WTC11 (cell line): ENCODE results near the gene ST6GAL1. TPM values are rescaled to one million over a fixed set of nuclear protein-coding genes. Genes with fewer than 3 reads are reported as not detected.
"Not testable (repeated sequence)": the region's sequence is repeated elsewhere in the genome, so short reads cannot be mapped to it uniquely, and the experiment has no call there.

Experiments
- ATAC-seq: fragments of 200-7000 bp; cut with Tn5 transposase; 2 replicates; pipeline ENCODE4 v1.10.0; 2021; ENCODE audit warnings: mild to moderate bottlenecking, moderate library complexity
- CTCF ChIA-PET: fragments of 300-600 bp; sonication (Branson Sonifier 250); formaldehyde crosslinking; loops from one replicate; lab custom pipeline; 2021; ENCODE audit warnings: antibody characterized with exemption; lab: Charles Lee
- POLR2A ChIA-PET: fragments of 350-600 bp; sonication (Branson Sonifier 250); formaldehyde crosslinking; loops from one replicate; lab custom pipeline; 2021; ENCODE audit warnings: antibody characterized with exemption; lab: Charles Lee
- DNase-seq: peaks from one replicate; pipeline ENCODE4 v3.0.0; 2021; ENCODE audit warnings: low spot score
- H3K27ac Mint-ChIP-seq: 2 replicates; pipeline ENCODE4 v1.8.0; 2021; ENCODE audit warnings: mixed read lengths
- H3K27me3 Mint-ChIP-seq: 2 replicates; pipeline ENCODE4 v1.8.0; 2021; ENCODE audit warnings: low read depth, mild to moderate bottlenecking, moderate library complexity, mixed read lengths
- H3K36me3 Mint-ChIP-seq: 2 replicates; pipeline ENCODE4 v1.8.0; 2021; ENCODE audit warnings: mixed read lengths
- H3K4me1 Mint-ChIP-seq: 2 replicates; pipeline ENCODE4 v1.8.0; 2022; ENCODE audit warnings: mixed read lengths
- H3K4me3 Mint-ChIP-seq: 2 replicates; pipeline ENCODE4 v1.8.0; 2021; ENCODE audit warnings: mild to moderate bottlenecking, moderate library complexity, mixed read lengths
- H3K9me3 Mint-ChIP-seq: 2 replicates; pipeline ENCODE4 v1.8.0; 2021; ENCODE audit warnings: mixed read lengths
- CBFB ChIP-seq: sonication (generic); formaldehyde crosslinking; IDR thresholded peaks from 2 replicates; pipeline ENCODE4 v1.8.1; 2022; ENCODE audit warnings: mild to moderate bottlenecking, low read depth, missing genetic modification reagents
- ELF4 ChIP-seq: sonication (generic); formaldehyde crosslinking; IDR thresholded peaks from 2 replicates; pipeline ENCODE4 v1.8.1; 2022; ENCODE audit warnings: low read depth, mild to moderate bottlenecking, moderate library complexity, missing genetic modification reagents
- ESRRA ChIP-seq: sonication (generic); formaldehyde crosslinking; IDR thresholded peaks from 2 replicates; pipeline ENCODE4 v1.8.1; 2022; ENCODE audit warnings: mild to moderate bottlenecking, missing genetic modification reagents, borderline replicate concordance
- GABPB1 ChIP-seq: sonication (generic); formaldehyde crosslinking; IDR thresholded peaks from 2 replicates; pipeline ENCODE4 v1.8.1; 2023; ENCODE audit warnings: mild to moderate bottlenecking, missing genetic modification reagents
- JUN ChIP-seq: sonication (generic); formaldehyde crosslinking; IDR thresholded peaks from 2 replicates; pipeline ENCODE4 v1.8.0; 2023; ENCODE audit warnings: mild to moderate bottlenecking, missing genetic modification reagents
- NFATC4 ChIP-seq: fragments of 250-450 bp; sonication (Bioruptor Pico); IDR thresholded peaks from 2 replicates; pipeline ENCODE4 v1.9.0; 2021; ENCODE audit warnings: mild to moderate bottlenecking
- NR3C1 ChIP-seq: sonication (generic); formaldehyde crosslinking; conservative IDR thresholded peaks from 2 replicates; pipeline ENCODE4 v1.8.1; 2023; ENCODE audit warnings: low read depth, mild to moderate bottlenecking, missing genetic modification reagents
- OVOL2 ChIP-seq: fragments of 250-450 bp; sonication (Bioruptor Pico); IDR thresholded peaks from 2 replicates; pipeline ENCODE4 v1.9.0; 2021; ENCODE audit warnings: mild to moderate bottlenecking, borderline replicate concordance
- PRRX2 ChIP-seq: fragments of 250-450 bp; sonication (Bioruptor Pico); IDR thresholded peaks from 2 replicates; pipeline ENCODE4 v1.8.0; 2021; ENCODE audit warnings: mild to moderate bottlenecking
- ZNF138 ChIP-seq: sonication (generic); formaldehyde crosslinking; conservative IDR thresholded peaks from 2 replicates; pipeline ENCODE4 v1.8.1; 2022; ENCODE audit warnings: mild to moderate bottlenecking, moderate library complexity, missing genetic modification reagents
- ZNF219 ChIP-seq: sonication (generic); formaldehyde crosslinking; IDR thresholded peaks from 2 replicates; pipeline ENCODE4 v1.8.0; 2023; ENCODE audit warnings: missing genetic modification reagents, mild to moderate bottlenecking, borderline replicate concordance
- ZNF317 ChIP-seq: sonication (generic); formaldehyde crosslinking; IDR thresholded peaks from 2 replicates; pipeline ENCODE4 v1.8.1; 2023; ENCODE audit warnings: low read depth, mild to moderate bottlenecking, moderate library complexity, missing genetic modification reagents, borderline replicate concordance
- ZNF416 ChIP-seq: fragments of 250-450 bp; sonication (Bioruptor Pico); IDR thresholded peaks from 2 replicates; pipeline ENCODE4 v1.9.0; 2021; ENCODE audit warnings: mild to moderate bottlenecking, inconsistent platforms
- total RNA-seq: library from RNA; stranded (reverse); gene quantifications from 3 replicates; pipeline ENCODE4 v1.2.3, GENCODE V29; 2021
- TF ChIP-seq, protein P1 (sequence below): fragments of 250-450 bp; sonication (Bioruptor Pico); conservative IDR thresholded peaks from 2 replicates; pipeline ENCODE4 v1.9.0; 2021; ENCODE audit warnings: mild to moderate bottlenecking
- TF ChIP-seq, protein P2 (sequence below): sonication (generic); formaldehyde crosslinking; IDR thresholded peaks from 2 replicates; pipeline ENCODE4 v1.8.0; 2022; ENCODE audit warnings: missing genetic modification reagents
- TF ChIP-seq, protein P3 (sequence below): sonication (generic); formaldehyde crosslinking; IDR thresholded peaks from 2 replicates; pipeline ENCODE4 v1.8.1; 2022; ENCODE audit warnings: mild to moderate bottlenecking, moderate library complexity, missing genetic modification reagents
- TF ChIP-seq, protein P4 (sequence below): sonication (generic); formaldehyde crosslinking; IDR thresholded peaks from 2 replicates; pipeline ENCODE4 v1.8.1; 2023; ENCODE audit warnings: mild to moderate bottlenecking, missing genetic modification reagents, moderate library complexity

The ST6GAL1 gene
- total RNA-seq, 1 experiment from 2014 or later, result 87.5 TPM

DNA sequence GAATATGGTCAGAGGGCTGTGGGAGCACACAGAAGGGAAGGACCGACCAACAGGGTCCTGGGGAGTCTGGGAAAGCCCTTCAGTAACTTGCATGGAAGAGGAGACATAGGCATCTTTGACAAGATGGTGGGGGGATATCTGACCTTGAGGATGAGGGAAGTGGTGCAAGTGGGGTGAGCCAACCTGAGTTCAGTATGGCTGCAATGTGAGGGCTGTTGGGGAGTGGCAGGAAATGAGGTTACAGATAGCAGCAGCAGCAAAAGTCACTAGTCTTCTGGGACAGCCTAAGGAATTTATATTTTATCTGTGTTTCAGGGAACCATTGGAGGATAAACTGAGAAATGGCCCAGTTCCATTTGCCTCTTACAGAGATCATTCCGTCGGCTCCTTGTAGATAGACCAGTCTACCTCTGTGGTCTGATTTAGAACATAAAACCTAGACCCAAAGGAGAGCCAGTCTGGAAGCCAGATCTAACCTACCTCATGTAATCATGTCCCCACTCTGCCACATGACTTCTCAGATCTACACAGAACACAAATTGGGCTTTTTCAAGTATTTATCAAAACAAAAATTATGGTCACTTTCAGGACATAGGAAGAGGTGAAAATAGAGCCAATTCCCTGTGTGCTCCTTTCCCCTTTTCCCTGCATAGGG, 75.6 kb downstream of the ST6GAL1 start:
- Mint-ChIP-seq H3K27ac (no peak overlapping the region), H3K4me3 (no peak overlapping the region), H3K36me3 (peaks cover 44% of the 10 kb centered on the region), H3K9me3 (peaks cover 3% of the 10 kb centered on the region; the same call in 1 of the 2 replicates), H3K27me3 (no peaks in the 10 kb centered on the region), H3K4me1 (peaks cover 37% of the 10 kb centered on the region)
- POLR2A ChIA-PET, result interaction anchor here (0.7 kb wide), 1 partner anchor 16 kb away, joined by 5 read pairs; no protein-coding TSS in a partner anchor
- TF ChIP-seq ZNF219 (CRISPR knock-in tag) (no peak), NFATC4 (no peak), PRRX2 (CRISPR knock-in tag) (no peak), CBFB (no peak), ZNF416 (CRISPR knock-in tag) (no peak), ZNF317 (CRISPR knock-in tag) (no peak), GABPB1 (CRISPR knock-in tag) (no peak), ZNF138 (CRISPR knock-in tag) (no peak), ESRRA (CRISPR knock-in tag) (no peak), JUN (CRISPR knock-in tag) (no peak), NR3C1 (no peak), OVOL2 (CRISPR knock-in tag) (no peak)
- TF ChIP-seq, protein P1, sequence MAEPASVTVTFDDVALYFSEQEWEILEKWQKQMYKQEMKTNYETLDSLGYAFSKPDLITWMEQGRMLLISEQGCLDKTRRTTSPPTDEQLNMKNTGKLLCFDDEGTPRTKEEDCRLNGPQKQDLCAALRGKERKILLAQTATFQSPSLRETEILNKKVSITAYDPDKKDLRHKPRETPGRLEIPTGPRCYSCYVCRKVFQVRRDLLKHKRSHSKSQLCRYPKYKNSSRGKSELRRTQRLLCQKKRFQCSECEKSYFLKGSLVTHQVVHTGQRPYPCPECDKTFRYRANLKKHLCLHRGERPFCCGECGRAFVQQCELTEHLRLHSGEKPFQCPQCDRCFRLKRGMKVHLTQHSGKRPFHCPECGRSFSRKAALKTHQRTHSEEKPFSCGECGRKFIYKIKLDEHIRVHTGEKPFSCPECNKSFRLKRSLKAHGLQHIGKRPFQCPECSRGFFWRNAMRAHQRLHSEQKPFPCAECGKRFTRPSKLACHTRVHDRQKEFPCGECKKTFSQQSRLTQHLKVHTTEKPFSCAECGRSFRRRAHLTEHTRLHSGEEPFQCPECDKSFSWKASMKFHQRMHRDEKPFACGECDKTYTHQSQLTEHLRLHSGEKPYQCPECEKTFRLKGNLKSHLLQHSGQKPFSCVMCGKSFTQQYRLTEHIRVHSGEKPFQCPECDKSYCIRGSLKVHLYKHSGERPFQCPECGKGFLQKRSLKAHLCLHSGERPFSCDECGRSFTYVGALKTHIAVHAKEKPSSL (CRISPR knock-in tag), result no peak
- TF ChIP-seq, protein P2, sequence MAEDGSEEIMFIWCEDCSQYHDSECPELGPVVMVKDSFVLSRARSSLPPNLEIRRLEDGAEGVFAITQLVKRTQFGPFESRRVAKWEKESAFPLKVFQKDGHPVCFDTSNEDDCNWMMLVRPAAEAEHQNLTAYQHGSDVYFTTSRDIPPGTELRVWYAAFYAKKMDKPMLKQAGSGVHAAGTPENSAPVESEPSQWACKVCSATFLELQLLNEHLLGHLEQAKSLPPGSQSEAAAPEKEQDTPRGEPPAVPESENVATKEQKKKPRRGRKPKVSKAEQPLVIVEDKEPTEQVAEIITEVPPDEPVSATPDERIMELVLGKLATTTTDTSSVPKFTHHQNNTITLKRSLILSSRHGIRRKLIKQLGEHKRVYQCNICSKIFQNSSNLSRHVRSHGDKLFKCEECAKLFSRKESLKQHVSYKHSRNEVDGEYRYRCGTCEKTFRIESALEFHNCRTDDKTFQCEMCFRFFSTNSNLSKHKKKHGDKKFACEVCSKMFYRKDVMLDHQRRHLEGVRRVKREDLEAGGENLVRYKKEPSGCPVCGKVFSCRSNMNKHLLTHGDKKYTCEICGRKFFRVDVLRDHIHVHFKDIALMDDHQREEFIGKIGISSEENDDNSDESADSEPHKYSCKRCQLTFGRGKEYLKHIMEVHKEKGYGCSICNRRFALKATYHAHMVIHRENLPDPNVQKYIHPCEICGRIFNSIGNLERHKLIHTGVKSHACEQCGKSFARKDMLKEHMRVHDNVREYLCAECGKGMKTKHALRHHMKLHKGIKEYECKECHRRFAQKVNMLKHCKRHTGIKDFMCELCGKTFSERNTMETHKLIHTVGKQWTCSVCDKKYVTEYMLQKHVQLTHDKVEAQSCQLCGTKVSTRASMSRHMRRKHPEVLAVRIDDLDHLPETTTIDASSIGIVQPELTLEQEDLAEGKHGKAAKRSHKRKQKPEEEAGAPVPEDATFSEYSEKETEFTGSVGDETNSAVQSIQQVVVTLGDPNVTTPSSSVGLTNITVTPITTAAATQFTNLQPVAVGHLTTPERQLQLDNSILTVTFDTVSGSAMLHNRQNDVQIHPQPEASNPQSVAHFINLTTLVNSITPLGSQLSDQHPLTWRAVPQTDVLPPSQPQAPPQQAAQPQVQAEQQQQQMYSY (CRISPR knock-in tag), result no peak
- TF ChIP-seq, protein P3, sequence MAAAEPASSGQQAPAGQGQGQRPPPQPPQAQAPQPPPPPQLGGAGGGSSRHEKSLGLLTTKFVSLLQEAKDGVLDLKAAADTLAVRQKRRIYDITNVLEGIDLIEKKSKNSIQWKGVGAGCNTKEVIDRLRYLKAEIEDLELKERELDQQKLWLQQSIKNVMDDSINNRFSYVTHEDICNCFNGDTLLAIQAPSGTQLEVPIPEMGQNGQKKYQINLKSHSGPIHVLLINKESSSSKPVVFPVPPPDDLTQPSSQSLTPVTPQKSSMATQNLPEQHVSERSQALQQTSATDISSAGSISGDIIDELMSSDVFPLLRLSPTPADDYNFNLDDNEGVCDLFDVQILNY (CRISPR knock-in tag), result no peak
- TF ChIP-seq, protein P4, sequence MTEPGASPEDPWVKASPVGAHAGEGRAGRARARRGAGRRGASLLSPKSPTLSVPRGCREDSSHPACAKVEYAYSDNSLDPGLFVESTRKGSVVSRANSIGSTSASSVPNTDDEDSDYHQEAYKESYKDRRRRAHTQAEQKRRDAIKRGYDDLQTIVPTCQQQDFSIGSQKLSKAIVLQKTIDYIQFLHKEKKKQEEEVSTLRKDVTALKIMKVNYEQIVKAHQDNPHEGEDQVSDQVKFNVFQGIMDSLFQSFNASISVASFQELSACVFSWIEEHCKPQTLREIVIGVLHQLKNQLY (CRISPR knock-in tag), result no peak
- DNase-seq (no peak), ATAC-seq (no peak)
- CTCF ChIA-PET, result no interaction called here

DNA sequence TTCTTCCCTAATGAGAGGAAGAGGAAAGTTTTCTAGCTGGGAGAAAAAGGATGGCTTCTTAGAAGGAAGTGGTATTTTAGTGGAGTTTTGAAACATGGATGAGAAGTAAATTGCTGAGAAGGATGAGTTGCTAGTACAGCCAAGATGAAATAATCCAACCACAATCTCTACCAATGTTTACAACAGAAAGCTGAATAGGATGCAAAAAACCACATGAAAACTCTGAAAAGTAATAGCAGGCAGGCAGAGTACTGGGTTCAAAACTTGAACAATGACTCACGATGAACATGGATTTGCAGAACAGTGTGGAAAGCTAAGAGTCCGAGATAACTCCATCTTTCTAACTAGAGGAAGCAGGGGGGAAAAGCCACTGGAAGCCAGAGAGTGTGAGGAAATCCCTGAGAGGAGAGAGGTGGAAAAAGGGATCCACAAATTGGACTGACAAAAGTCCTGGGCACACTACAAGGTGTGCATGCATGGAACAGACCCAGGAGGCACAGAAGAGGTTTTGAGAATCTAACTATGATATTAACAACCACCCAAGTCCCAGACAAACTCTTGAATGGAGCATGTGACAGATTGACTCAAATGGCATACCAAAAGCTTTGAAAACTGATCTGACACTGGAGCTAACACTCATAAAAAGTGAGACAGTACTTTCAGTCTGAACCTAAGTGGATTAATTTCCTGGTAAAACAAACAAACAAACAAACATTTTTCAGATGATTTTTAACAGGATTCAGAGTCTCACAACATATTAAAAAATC, 76.7 kb downstream of the ST6GAL1 start:
- POLR2A ChIA-PET, result no interaction called here

DNA sequence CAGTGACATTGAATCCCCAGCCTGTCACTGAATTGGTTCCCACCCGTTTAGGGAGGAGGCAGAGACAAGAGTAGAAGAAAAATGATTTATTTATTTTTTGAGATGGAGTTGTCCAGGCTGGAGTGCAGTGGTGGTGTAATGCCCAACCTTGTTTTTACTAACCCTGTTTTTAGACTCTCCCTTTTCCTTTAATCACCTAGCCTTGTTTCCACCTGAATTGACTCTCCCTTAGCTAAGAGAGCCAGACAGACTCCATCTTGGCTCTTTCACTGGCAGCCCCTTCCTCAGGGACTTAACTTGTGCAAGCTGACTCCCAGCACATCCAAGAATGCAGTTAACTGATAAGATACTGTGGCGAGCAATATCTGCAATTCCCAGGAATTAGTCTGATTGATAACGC, 80.1 kb downstream of the ST6GAL1 start:
- Mint-ChIP-seq H3K27ac (peak overlapping the region; percentile 71), H3K36me3 (peaks cover 28% of the 10 kb centered on the region), H3K4me1 (peaks cover 31% of the 10 kb centered on the region)
- DNase-seq, H3K4me3 Mint-ChIP-seq, ATAC-seq, H3K9me3 Mint-ChIP-seq, H3K27me3 Mint-ChIP-seq, POLR2A ChIA-PET, CTCF ChIA-PET: not testable (repeated sequence)

More for the DNA sequence above, 76.7 kb downstream of the ST6GAL1 start:
- Mint-ChIP-seq H3K27ac (no peak overlapping the region; the same call in 1 of the 2 replicates), H3K4me1 (peaks cover 36% of the 10 kb centered on the region), H3K4me3 (no peak overlapping the region), H3K27me3 (no peaks in the 10 kb centered on the region), H3K36me3 (peaks cover 41% of the 10 kb centered on the region), H3K9me3 (peaks cover 3% of the 10 kb centered on the region; the same call in 1 of the 2 replicates)
- no peak for TF ChIP-seq ELF4
- DNase-seq (no peak), ATAC-seq (no peak)
- CTCF ChIA-PET, result interaction anchor here (0.6 kb wide), 1 partner anchor 48 kb away, joined by 3 read pairs; no protein-coding TSS in a partner anchor
